KOPT-K1 (cell line): Measurements from ENCODE around the gene SPRR1A.

Experiments used
- H3K27ac ChIP-seq: fragments of 200-600 bp; sonication (generic); 2 replicates; pipeline ENCODE4 v1.5.1; 2016; ENCODE audit warnings: antibody characterized with exemption, mild to moderate bottlenecking, low read depth, low read length; ENCODE audit not compliant: poor library complexity, severe bottlenecking
- H3K36me3 ChIP-seq: fragments of 200-600 bp; sonication (generic); 2 replicates; pipeline ENCODE4 v1.5.1; 2017; ENCODE audit warnings: antibody characterized with exemption, mild to moderate bottlenecking, low read length, moderate library complexity; ENCODE audit not compliant: insufficient read depth
- H3K9me3 ChIP-seq: fragments of 200-600 bp; sonication (generic); 2 replicates; pipeline ENCODE4 v1.5.1; 2017; ENCODE audit warnings: antibody characterized with exemption, low read length, mild to moderate bottlenecking; ENCODE audit not compliant: insufficient read depth, poor library complexity, severe bottlenecking

The SPRR1A gene

DNA sequence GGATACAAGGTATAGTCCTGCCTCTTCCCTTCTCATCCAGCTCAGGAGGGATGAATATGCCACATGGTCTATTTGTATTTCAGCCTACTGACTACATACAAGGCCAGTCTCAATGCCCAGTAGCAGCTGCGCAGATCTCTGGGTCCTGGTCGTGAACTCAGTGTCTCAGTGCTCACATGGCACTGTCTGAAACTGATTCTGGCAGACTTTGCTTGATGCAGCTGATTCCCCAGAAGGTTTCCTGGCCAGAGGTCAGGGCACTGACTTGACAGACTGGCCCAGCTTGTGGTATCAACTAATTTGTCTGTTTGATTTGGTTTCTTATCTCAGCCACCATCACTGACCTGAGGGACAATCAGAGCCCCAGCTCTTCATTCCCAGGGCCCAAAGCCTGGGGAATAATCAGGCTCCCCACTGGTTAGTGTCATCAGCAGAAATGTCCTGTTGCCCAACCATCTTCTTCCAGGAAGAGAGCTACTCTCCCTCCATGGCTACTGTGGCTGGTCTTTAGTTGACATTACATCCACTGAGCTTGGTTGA is 20.9 kb upstream of the SPRR1A start:
- Histone ChIP-seq H3K9me3 (no peaks in the 10 kb centered on the region), H3K36me3 (no peaks in the 10 kb centered on the region), H3K27ac (no peak overlapping the region)

DNA sequence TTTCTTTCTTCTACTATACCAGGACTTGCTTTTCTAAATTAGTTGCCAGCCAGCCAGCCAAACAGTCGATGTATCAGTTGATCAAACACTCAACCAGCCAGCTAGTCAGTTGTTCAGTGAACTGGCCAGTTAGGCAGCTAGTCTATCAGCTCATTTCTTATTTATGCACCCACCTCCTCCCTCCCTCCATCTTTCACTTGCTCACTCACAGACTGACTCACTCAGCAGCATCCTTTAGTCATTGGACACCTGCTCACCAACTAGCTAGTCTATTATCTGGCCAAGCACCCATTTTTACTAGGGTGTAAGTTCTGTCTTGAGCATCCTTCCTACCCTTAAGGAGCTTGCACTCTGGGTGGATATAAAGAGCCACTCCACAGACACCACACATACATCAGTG is 19.3 kb upstream of the SPRR1A start:
- Histone ChIP-seq H3K9me3 (no peaks in the 10 kb centered on the region), H3K36me3 (no peaks in the 10 kb centered on the region), H3K27ac (no peak overlapping the region)

DNA sequence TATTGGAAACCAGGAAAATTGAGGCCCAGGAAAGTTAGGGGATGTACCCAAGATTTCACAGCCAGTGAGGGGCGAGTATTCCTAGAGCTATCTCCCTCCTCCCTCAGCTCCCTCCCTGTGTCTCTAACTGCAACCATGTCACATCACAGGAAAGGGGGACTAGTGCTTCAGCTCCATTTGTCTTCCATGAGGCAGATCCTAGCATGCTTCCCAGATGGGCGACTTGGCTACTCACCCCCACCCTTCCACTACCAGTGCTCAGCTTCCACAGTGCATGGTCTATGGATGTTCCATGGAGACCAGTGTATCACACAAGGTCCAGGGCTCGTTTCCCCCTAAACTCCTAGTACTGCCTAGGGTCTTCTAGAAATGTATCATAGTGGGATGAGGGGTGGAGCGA is 18.0 kb upstream of the SPRR1A start:
- Histone ChIP-seq H3K36me3 (no peaks in the 10 kb centered on the region), H3K27ac (no peak overlapping the region), H3K9me3 (no peaks in the 10 kb centered on the region)

DNA sequence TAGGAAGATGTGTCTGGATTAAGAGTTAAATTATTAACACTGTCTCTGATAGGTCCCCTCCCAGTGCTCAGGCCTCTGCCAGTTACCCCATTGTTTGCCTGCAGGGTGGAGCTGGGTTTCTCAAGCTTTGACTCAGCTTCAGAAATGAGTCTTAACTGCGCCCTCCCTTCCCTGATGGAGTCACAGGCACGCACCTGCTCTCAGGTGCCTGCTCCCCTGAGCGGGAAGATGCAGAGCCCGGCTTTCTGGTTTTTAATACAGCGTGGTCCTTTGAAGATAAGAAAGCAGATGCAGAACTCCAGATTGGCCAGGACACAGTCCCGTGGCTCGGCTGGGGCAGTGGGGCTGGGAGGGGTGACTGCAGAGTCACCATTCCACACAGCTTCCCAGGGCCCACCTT is 16.7 kb upstream of the SPRR1A start:
- Histone ChIP-seq H3K9me3 (no peaks in the 10 kb centered on the region), H3K36me3 (no peaks in the 10 kb centered on the region), H3K27ac (no peak overlapping the region)

DNA sequence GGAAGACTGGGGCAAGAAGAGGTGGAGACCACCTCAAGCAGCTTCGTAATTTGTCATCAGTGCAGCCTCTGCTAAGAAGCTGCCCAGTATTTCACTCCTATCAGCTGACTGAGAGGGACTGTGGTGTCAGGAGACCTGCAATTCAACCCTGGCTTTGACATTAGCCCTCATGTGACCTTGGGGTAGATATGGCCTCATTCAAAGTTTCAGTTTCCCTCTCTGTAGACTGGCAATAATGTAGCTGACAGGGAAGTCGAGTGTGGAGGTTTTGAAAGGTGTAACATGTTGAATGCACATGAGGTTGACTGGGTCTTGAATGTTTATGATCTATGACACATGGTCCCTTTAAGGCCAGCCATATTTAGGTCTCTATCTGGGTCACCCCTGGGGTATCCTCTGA is 15.6 kb upstream of the SPRR1A start:
- no peak overlapping the region for H3K27ac ChIP-seq
- H3K36me3 ChIP-seq, result no peaks in the 10 kb centered on the region
- H3K9me3 ChIP-seq, result no peaks in the 10 kb centered on the region

DNA sequence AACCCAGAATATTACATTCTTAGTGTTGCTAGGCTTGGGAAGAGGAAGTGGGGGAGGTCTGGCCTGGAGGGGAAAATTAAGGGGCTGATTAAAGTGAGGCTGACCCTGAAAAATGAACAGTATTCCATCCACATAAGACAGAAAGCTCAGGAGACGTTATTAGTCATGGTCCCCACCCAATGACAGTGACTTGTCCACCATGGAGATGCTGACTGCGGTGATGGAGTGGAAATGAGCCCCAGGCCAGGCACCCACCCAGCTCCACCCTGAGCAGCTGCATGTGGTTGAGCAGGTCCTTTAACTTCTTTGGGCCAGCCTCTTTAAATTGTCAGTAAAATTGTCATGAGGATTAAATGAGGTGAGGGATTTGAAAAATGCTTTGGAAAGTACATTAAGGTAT is 14.8 kb upstream of the SPRR1A start:
- no peak overlapping the region for H3K27ac ChIP-seq
- no peaks in the 10 kb centered on the region for H3K9me3 ChIP-seq
- H3K36me3 ChIP-seq, result no peaks in the 10 kb centered on the region

DNA sequence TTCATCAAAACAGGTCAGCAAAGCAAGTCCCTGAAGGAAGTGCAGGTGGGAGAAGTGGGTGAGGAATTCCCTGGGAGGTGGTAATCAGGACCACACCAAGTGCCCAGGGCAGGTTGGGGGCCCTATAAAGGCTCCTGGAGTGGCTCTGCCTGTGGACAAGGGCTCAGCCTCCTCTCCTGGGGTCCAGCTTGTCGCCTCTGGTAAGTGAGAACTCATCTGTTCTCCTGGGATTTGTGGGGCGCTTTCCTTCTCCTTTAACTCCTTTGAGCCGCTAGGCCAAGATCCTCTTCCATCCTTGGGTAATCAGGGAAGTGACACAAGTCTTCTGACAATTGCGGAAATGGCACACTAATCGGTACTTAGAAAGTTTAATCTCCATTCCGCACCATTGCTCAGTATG is 13.4 kb upstream of the SPRR1A start, which contains the start of gene SPRR4:
TSS of gene SPRR4 (plus strand) at position 154 of the 400 bp plus-strand sequence. CDS start 1,243 bp downstream, outside the sequence.
- Histone ChIP-seq H3K36me3 (no peaks in the 10 kb centered on the region), H3K27ac (no peak within 1 kb of the TSS), H3K9me3 (no peaks in the 10 kb centered on the region)

DNA sequence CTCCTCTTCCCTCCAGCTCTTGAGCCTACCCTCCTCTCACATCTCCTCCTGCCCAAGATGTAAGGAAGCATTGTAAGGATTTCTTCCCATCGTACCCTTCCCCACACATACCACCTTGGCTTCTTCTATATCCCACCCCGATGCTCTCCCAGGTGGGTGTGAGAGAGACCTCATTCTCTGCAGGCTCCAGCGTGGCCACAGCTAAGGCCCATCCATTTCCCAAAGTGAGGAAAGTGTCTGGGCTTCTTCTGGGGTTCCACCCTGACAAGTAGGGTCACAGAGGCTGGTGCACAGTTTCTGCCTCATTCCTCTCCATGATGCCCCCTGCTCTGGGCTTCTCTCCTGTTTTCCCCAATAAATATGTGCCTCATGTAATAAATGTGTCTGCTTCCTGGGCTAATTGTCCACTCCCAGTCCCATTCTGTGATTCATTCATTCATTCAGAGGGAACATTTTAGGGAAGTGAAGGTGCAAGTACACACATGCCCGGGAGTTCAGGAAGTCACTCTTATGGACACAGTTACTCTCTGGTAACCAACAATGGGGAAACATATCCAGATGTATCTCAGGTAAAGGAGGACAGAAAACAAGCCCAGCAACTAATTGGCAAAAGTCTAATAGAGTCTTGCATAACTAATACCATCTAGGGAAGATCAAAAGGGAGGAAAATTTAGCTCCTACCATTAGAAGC is 11.5 kb upstream of the SPRR1A start:
- no peaks in the 10 kb centered on the region for H3K36me3 ChIP-seq

DNA sequence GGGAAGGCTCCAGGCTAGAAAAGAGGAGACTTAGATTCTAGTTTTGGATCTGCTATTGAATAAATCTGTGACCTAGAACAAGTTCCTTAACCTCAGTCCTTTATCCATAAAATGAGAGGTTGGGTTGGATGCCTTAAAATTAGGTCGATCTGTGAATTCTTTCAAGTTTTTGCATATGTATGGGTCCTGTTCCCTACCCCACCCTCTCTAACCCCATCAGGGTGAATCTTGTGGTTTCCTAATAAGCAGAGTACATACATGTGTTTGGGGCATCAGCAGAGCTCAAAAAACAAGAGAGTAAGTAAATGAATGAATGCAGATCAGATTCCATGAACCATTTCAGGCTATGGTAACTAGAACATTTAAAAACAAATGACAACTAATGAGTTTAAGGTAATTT is 7.2 kb upstream of the SPRR1A start:
- Histone ChIP-seq H3K27ac (no peak overlapping the region), H3K9me3 (no peaks in the 10 kb centered on the region), H3K36me3 (no peaks in the 10 kb centered on the region)

More for the DNA sequence above, 11.5 kb upstream of the SPRR1A start:
- no peak overlapping the region for H3K27ac ChIP-seq
- no peaks in the 10 kb centered on the region for H3K9me3 ChIP-seq

DNA sequence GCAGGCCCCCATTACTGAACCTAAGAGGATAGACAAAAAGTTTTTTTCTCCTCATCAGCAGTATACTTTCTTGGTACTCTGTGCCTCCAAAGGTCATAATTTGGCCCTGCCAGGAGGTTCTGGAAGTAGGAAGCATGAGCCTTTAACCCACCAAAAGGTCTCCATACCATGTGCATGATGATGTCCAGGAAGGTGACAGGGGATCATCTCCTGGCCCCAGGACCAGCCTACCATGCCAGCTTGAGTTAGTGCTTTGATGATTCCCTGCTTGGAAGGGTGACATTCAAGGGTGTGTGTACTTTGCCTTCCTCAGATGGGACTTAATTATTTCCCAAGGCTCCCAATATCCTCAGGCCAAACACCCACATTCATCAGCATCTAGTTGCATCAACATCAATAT is 6.3 kb upstream of the SPRR1A start:
- no peaks in the 10 kb centered on the region for H3K36me3 ChIP-seq
- H3K9me3 ChIP-seq, result no peaks in the 10 kb centered on the region
- H3K27ac ChIP-seq, result no peak overlapping the region

DNA sequence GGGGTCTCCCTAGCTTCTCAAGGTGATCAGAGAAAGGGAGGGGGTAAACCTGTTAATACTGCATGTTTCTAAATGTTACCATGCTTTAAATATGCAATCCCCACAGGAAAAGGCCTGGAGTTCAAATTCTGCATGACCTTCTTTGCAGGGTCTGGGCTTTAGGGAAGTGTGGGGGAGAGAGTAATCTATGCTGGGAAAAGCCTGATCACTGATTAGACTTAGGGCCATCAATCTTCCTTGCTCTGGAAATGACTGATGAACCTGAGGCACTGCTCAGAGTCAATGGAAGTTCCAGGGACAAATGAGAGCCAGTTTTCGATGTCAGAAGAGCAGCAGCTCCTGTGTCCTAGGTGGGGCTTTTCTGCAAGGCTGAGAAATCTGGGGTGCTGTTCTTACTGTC is 3.2 kb upstream of the SPRR1A start:
- no peaks in the 10 kb centered on the region for H3K36me3 ChIP-seq
- no peak overlapping the region for H3K27ac ChIP-seq
- no peaks in the 10 kb centered on the region for H3K9me3 ChIP-seq

DNA sequence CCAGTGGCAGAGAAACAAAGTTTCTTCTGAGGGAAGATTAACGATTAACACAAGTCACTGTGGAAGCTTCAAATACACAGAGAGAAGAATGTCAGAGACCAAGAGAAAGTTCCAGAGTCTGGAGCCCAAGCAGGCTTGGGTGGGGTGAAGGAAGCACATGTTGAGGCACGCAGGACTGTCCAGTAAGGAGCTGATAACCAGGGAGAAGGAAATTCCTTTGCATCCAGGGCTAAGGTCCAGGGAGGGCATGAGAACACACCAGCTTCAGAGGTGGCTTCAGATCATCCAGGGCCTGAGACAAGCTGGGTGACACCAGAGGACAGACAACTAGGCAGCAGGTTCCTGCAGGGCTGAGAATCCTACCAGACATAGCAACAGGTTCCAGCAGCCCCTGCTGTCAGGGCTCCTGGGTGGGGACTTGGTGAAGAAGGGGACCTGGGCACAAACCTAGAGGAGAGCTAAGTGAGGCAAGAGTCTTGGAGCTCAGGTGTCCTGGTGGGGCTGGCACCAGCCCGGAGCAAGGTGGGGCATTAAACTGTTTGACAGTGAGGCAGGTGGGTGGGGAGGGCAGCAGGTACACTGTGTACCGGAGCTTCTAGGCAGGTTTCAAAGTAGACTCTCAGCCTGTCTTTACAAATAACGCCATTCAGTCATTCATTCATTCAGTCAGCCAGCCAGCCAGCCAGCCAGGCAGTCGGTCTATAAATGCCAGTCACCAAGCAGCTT is 2.6 kb upstream of the SPRR1A start:
- Histone ChIP-seq H3K36me3 (no peaks in the 10 kb centered on the region), H3K9me3 (no peaks in the 10 kb centered on the region), H3K27ac (no peak overlapping the region)

DNA sequence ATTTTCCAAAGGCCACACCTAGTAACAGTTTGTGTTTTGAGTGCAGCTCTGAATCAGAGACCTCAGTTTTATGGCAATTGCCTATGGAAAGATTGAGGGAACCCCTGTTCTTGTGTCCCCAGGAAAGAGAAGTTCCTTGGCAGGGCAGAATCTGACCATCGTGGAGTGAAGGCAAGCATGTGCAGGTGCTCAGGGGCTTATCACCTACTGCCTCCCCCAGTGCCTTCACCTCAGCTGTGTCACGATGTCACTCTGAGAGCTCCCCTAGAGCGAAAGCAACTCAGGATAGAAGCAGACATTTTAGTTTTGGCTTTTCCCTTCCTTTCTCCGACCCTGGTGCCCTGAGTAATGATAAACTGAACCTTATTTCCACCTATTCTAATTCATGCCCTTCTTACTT is 1.8 kb upstream of the SPRR1A start:
- Histone ChIP-seq H3K36me3 (no peaks in the 10 kb centered on the region), H3K27ac (no peak overlapping the region), H3K9me3 (no peaks in the 10 kb centered on the region)

DNA sequence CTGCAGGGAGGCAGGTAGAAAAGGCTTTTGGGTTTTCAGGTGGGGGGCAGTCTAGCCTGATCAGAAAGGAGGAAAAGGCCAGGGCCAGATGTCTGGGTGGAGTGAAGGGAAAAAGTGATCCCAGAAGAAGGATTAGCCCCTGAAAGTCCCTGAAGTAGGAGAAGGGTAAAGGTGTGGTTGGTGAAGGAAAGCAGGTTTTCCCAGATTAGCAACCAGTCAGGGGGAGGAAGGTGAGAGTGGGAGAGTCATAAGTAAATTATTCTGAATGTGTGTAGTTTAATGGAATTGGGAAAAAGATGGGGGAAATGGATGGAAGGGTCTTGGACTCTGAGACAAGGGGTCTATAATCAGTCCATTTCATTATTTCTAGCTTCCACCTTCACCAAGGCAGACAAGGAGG is 647 bp upstream of the SPRR1A start:
- Histone ChIP-seq H3K27ac (no peak overlapping the region), H3K36me3 (no peaks in the 10 kb centered on the region), H3K9me3 (no peaks in the 10 kb centered on the region)

DNA sequence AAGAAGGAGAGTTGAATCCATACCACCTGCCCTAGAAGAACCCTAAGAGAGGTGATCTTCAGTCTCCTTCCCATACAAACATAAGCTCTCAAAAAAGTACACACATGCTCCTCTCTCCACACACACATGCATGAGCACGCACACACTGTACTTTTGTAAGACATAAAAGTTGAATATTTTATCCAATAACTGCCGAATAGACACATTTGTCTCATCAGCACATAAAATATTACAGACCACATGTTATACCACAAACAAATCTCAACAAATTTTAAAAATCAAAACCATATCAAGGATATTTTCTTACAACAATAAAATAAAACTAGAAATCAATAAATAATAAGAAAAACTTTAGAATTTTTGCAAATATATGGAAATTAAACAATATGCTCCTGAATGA is 2.7 kb downstream of the SPRR1A start:
- Histone ChIP-seq H3K27ac (no peak overlapping the region), H3K36me3 (no peaks in the 10 kb centered on the region), H3K9me3 (no peaks in the 10 kb centered on the region)

DNA sequence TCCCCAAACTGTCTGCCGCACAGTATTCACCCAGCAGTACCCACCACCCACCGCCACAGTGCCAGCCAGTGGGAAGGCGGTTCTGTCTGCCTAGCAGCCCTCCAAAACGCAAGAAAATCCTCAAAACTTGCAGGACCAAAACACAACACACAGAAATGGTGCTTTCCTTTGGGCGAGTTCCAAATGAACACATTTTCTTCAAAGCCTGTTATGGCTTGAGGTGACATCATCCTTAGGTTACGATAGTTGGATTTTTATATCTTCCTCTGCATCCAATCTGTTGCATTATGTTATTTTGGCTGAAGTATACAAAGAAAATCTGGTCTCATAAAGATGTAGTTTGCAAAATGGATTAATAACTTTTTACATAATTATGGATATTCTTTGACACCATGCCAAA is 9.3 kb downstream of the SPRR1A start:
- Histone ChIP-seq H3K36me3 (no peaks in the 10 kb centered on the region), H3K27ac (no peak overlapping the region), H3K9me3 (no peaks in the 10 kb centered on the region)
